ENCODE data around the gene PTN.
"Not testable (repeated sequence)": the region's sequence is repeated elsewhere in the genome, so short reads cannot be mapped to it uniquely, and the experiment has no call there.

Gene PTN

DNA sequence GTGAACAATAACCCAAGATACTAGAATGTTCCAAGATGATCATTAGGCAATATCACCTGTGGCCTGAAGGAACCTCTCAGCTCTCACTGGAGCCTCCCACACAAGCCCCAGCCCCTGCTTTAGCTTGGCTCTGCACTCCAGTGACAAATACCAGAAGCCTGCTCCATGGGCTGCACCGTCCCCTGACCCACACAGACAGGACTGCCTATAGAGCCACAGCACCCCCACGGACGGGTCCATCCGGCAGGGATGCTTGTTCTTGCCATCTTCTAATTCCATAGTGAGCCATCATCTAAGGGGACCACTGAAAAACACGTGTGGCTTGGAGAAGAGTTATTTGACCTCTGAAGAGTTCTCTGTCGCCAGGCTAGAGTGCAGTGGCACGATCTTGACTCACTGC lies 100.9 kb downstream of the PTN start:
- no peak overlapping the region for H3K27ac ChIP-seq
- TF ChIP-seq CTCF (IDR thresholded peaks at IDR 0.05) (no peak), ZFX (IDR thresholded peaks at IDR 0.05; ENCODE audit: borderline replicate concordance) (no peak)

GRCh38 chr7:137241655-137242360 lies 101.7 kb downstream of the PTN start:
- H3K27ac ChIP-seq = no peak overlapping the region
- no peak for TF ChIP-seq CTCF (IDR thresholded peaks at IDR 0.05)
- TF ChIP-seq ZFX (IDR thresholded peaks at IDR 0.05; ENCODE audit: borderline replicate concordance) = no peak

DNA sequence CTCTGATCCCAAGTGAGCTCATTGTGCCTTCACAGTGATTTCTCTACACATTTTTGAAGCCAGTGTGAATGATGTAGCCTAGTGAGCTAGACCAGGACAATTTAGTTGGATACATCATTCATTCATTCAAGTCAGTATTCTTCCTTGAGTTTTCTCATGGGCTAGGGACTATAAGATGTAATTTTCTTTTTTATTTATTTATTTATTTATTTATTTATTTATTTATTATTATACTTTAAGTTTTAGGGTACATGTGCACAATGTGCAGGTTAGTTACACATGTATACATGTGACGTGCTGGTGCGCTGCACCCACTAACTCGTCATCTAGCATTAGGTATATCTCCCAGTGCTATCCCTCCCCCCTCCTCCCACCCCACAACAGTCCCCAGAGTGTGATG lies 104.3 kb downstream of the PTN start:
- H3K27ac ChIP-seq = not testable (repeated sequence)

GRCh38 chr7:137235434-137235833 lies 108.1 kb downstream of the PTN start:
- TF ChIP-seq CTCF (IDR thresholded peaks at IDR 0.05) = no peak
- no peak for TF ChIP-seq ZFX (IDR thresholded peaks at IDR 0.05; ENCODE audit: borderline replicate concordance)
- H3K27ac ChIP-seq = no peak overlapping the region

GRCh38 chr7:137231167-137231566 lies 112.4 kb downstream of the PTN start:
- TF ChIP-seq ZFX (IDR thresholded peaks at IDR 0.05; ENCODE audit: borderline replicate concordance) (no peak), CTCF (IDR thresholded peaks at IDR 0.05) (no peak)
- H3K27ac ChIP-seq = no peak overlapping the region

GRCh38 chr7:137221467-137221866 lies 122.1 kb downstream of the PTN start:
- TF ChIP-seq CTCF (IDR thresholded peaks at IDR 0.05) = no peak
- TF ChIP-seq ZFX (IDR thresholded peaks at IDR 0.05; ENCODE audit: borderline replicate concordance) = no peak
- H3K27ac ChIP-seq = no peak overlapping the region

- no peak overlapping the region for H3K27ac ChIP-seq
- TF ChIP-seq ZFX (IDR thresholded peaks at IDR 0.05; ENCODE audit: borderline replicate concordance) = no peak
- no peak for TF ChIP-seq CTCF (IDR thresholded peaks at IDR 0.05)
These were observed 129.8 kb downstream of the PTN start for GRCh38 chr7:137213744-137214143.
